GM23338 (cell line): ENCODE results near the gene HOXB6. TPM values are rescaled to one million over a fixed set of nuclear protein-coding genes. Genes with fewer than 3 reads are reported as not detected.

Source experiments
- ATAC-seq: fragments of 200-7000 bp; cut with Tn5 transposase; 3 replicates; pipeline ENCODE4 v1.9.1; 2020
- DNase-seq: peaks from one replicate; pipeline ENCODE4 v3.0.0-alpha.2; 2015; ENCODE audit warnings: low spot score
- H2AFZ ChIP-seq: fragments of 200-600 bp; sonication (generic); 2 replicates; pipeline ENCODE4 v1.8.0; 2016; ENCODE audit warnings: antibody characterized with exemption, mild to moderate bottlenecking, moderate library complexity
- H3F3A ChIP-seq: fragments of 200-600 bp; sonication (generic); replicated peaks from 2 replicates; pipeline ENCODE4 v1.8.0; 2017; ENCODE audit warnings: antibody characterized with exemption, mixed run types, low read depth
- H3K27ac ChIP-seq: fragments of 200-600 bp; sonication (generic); 2 replicates; pipeline ENCODE4 v1.6.1; 2016; ENCODE audit warnings: low read depth
- H3K27me3 ChIP-seq: fragments of 200-600 bp; sonication (generic); 2 replicates; pipeline ENCODE4 v1.8.0; 2016; ENCODE audit warnings: mild to moderate bottlenecking, mixed run types, moderate library complexity; ENCODE audit not compliant: insufficient read depth
- H3K36me3 ChIP-seq: fragments of 200-600 bp; sonication (generic); 2 replicates; pipeline ENCODE4 v1.8.0; 2016; ENCODE audit warnings: mild to moderate bottlenecking; ENCODE audit not compliant: insufficient read depth
- H3K4me1 ChIP-seq: fragments of 200-600 bp; sonication (generic); 2 replicates; pipeline ENCODE4 v1.8.0; 2016; ENCODE audit warnings: mild to moderate bottlenecking, moderate library complexity; ENCODE audit not compliant: insufficient read depth
- H3K4me2 ChIP-seq: fragments of 200-600 bp; sonication (generic); 2 replicates; pipeline ENCODE4 v1.7.1; 2017; ENCODE audit warnings: mixed run types
- H3K4me3 ChIP-seq: fragments of 200-600 bp; sonication (generic); 2 replicates; pipeline ENCODE4 v1.6.1; 2016; ENCODE audit warnings: mixed run types
- H3K79me2 ChIP-seq: fragments of 200-600 bp; sonication (generic); replicated peaks from 2 replicates; pipeline ENCODE4 v1.8.0; 2017; ENCODE audit warnings: mild to moderate bottlenecking; ENCODE audit not compliant: insufficient read depth
- H3K9me2 ChIP-seq: fragments of 200-600 bp; sonication (generic); 2 replicates; pipeline ENCODE4 v1.8.0; 2017; ENCODE audit not compliant: insufficient read depth
- H4K20me1 ChIP-seq: fragments of 200-600 bp; sonication (generic); replicated peaks from 2 replicates; pipeline ENCODE4 v1.8.0; 2017; ENCODE audit warnings: mild to moderate bottlenecking; ENCODE audit not compliant: insufficient read depth
- H3K27ac Mint-ChIP-seq: 2 replicates; pipeline ENCODE4 v1.8.0; 2020; ENCODE audit warnings: inconsistent platforms, mild to moderate bottlenecking, moderate library complexity, mixed read lengths
- H3K27me3 Mint-ChIP-seq: 3 replicates; pipeline ENCODE4 v1.8.0; 2022; ENCODE audit warnings: low read depth, mild to moderate bottlenecking, moderate library complexity, mixed read lengths, inconsistent platforms; ENCODE audit not compliant: insufficient read depth, poor library complexity
- H3K36me3 Mint-ChIP-seq: 3 replicates; pipeline ENCODE4 v1.8.0; 2021; ENCODE audit warnings: low read depth, mild to moderate bottlenecking, inconsistent platforms, moderate library complexity, mixed read lengths
- H3K4me1 Mint-ChIP-seq: 3 replicates; pipeline ENCODE4 v1.8.0; 2020; ENCODE audit warnings: mild to moderate bottlenecking, inconsistent platforms, mixed read lengths
- H3K4me3 Mint-ChIP-seq: 3 replicates; pipeline ENCODE4 v1.8.0; 2021; ENCODE audit warnings: moderate library complexity, mild to moderate bottlenecking, inconsistent platforms, mixed read lengths
- H3K9me3 Mint-ChIP-seq: 3 replicates; pipeline ENCODE4 v1.8.0; 2020; ENCODE audit warnings: moderate library complexity, mild to moderate bottlenecking, inconsistent platforms, mixed read lengths
- CREB1 ChIP-seq: fragments of 250-450 bp; sonication (Bioruptor Pico); IDR thresholded peaks from 2 replicates; pipeline ENCODE4 v1.5.0; 2020; ENCODE audit warnings: low read depth, mild to moderate bottlenecking, moderate library complexity
- EZH2 ChIP-seq: fragments of 200-600 bp; sonication (generic); IDR thresholded peaks from one replicate; pipeline ENCODE4 v1.8.0; 2017; ENCODE audit warnings: antibody characterized with exemption, mild to moderate bottlenecking, low read depth; ENCODE audit not compliant: unreplicated experiment
- EZH2phosphoT487 ChIP-seq: fragments of 200-600 bp; sonication (generic); IDR thresholded peaks from one replicate; pipeline ENCODE4 v1.8.1; 2018; ENCODE audit warnings: antibody characterized with exemption; ENCODE audit not compliant: unreplicated experiment
- NANOG ChIP-seq: IDR thresholded peaks from 2 replicates; pipeline ENCODE4 v1.6.1; 2016; ENCODE audit warnings: antibody characterized with exemption, borderline replicate concordance
- REST ChIP-seq: IDR thresholded peaks from one replicate; pipeline ENCODE4 v1.6.1; 2018; ENCODE audit warnings: antibody characterized with exemption; ENCODE audit not compliant: unreplicated experiment
- STAT1 ChIP-seq: IDR thresholded peaks from one replicate; pipeline ENCODE4 v1.6.1; 2016; ENCODE audit warnings: antibody characterized with exemption; ENCODE audit not compliant: unreplicated experiment
- ZNF114 ChIP-seq: fragments of 250-450 bp; sonication (Bioruptor Pico); IDR thresholded peaks from 2 replicates; pipeline ENCODE4 v1.5.0; 2020; ENCODE audit warnings: mild to moderate bottlenecking, moderate library complexity
- polyA plus RNA-seq: library from polyadenylated mRNA; unstranded; fragments of >200 nt; fragmentation: Nextera tagmentation; extraction: Ambion mirVana; gene quantifications from 2 replicates; pipeline ENCODE4 v1.2.1, GENCODE V29; 2016
- total RNA-seq: library from RNA; depleted of rRNA; stranded (reverse); fragments of >200 nt; shearing (Covaris generic); gene quantifications from 2 replicates; pipeline ENCODE4 v1.2.3, GENCODE V29; 2014
- TF ChIP-seq, protein P1 (sequence below): IDR thresholded peaks from 2 replicates; pipeline ENCODE4 v1.6.1; 2016; ENCODE audit warnings: antibody characterized with exemption

HOXB6 gene
- total and polyA plus RNA-seq, 2 experiments from 2014 or later, result not detected

DNA sequence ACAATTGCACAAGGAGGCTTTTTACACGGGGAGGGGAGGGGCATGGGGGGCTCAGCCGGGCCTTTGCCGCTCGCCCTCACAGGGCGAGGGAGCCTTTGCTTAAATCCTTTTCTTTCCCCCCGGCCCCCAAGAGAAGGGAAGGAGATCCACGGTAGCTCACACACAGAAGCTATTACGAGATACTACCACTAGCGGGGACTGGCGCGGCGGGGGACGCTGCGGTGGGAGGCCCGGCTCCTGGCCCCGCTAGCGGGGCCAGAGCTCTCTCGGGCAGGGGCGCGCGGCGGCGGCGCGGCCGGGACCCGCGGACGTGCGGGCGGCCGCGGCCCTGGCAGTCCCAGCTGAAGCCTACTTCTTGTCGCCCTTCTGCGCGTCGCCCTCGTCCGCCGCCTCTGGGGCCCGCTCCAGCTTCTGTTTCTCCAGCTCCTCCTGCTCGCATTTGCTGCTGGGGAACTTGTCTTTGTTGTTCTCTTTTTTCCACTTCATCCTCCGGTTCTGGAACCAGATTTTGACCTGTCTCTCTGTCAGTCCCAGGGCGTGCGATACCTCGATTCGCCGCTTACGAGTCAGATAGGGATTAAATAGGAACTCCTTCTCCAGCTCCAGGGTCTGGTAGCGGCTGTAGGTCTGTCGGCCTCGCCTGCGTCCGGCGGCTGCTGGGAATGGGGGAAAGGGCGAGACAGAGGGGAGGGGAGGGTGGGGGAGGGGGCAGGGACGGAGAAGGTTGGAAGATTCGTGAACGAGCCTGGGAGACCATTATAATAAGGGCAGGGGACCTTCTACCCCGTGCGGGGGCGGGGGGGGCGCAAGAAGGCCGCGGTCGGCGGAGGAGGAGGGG is 8.3 kb upstream of the HOXB6 start (continued):
- TF ChIP-seq, protein P1, sequence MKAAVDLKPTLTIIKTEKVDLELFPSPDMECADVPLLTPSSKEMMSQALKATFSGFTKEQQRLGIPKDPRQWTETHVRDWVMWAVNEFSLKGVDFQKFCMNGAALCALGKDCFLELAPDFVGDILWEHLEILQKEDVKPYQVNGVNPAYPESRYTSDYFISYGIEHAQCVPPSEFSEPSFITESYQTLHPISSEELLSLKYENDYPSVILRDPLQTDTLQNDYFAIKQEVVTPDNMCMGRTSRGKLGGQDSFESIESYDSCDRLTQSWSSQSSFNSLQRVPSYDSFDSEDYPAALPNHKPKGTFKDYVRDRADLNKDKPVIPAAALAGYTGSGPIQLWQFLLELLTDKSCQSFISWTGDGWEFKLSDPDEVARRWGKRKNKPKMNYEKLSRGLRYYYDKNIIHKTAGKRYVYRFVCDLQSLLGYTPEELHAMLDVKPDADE, result no peak
- peak; percentile 46 for TF ChIP-seq EZH2phosphoT487
- no peak for TF ChIP-seq ZNF114 (CRISPR knock-in tag)
- TF ChIP-seq CREB1 (CRISPR knock-in tag), result no peak
- TF ChIP-seq NANOG, result no peak
- no peak for TF ChIP-seq REST
- TF ChIP-seq STAT1, result no peak

DNA sequence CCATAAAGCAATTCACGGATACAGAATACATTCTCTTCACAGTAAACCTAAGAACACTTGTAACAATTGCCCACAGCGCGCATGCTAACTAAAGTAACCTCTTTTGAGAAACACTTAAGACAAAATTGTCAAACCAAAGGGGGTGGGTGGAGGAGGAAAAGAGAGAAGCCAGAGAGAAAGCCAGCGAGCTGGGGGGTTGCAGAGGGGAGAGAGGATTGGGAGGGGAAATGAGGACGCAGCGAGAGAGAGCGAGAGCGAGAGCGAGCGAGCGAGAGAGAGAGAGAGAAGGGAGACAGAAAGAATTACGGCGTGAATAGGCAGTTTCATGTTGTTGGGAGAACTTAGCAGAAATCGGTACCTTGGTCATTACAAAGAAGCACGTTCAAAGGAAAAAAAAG is 7.7 kb upstream of the HOXB6 start:
- no peak overlapping the region for H3K4me3 ChIP-seq
- peaks cover 38% of the 10 kb centered on the region for H3F3A ChIP-seq
- peak overlapping the region; percentile 60 for H3K4me2 ChIP-seq
- peaks cover 99% of the 10 kb centered on the region for H3K27me3 Mint-ChIP-seq
- peak; percentile 100 for TF ChIP-seq EZH2
- TF ChIP-seq REST, result no peak
- TF ChIP-seq CREB1 (CRISPR knock-in tag), result no peak
- peak; percentile 58 for TF ChIP-seq EZH2phosphoT487
- peaks cover 7% of the 10 kb centered on the region; the same call in 2 of the 3 replicates for H3K9me3 Mint-ChIP-seq
- no peak overlapping the region for H3K27ac ChIP-seq
- H3K36me3 ChIP-seq, result no peaks in the 10 kb centered on the region
- no peaks in the 10 kb centered on the region for H3K79me2 ChIP-seq
- H3K4me1 ChIP-seq, result peaks cover 37% of the 10 kb centered on the region; the same call in 1 of the 2 replicates
- H4K20me1 ChIP-seq, result peaks cover 53% of the 10 kb centered on the region
- ATAC-seq (no peak), DNase-seq (no peak)
- no peaks in the 10 kb centered on the region for H3K9me2 ChIP-seq
- H3K27me3 ChIP-seq, result peaks cover 100% of the 10 kb centered on the region
- H3K4me1 Mint-ChIP-seq, result peaks cover 24% of the 10 kb centered on the region
- H3K36me3 Mint-ChIP-seq, result no peaks in the 10 kb centered on the region; the same call in 2 of the 3 replicates
- no peak overlapping the region for H3K27ac Mint-ChIP-seq
- no peak overlapping the region; the same call in 1 of the 2 replicates for H2AFZ ChIP-seq
- peak overlapping the region; percentile 2; the same call in 1 of the 3 replicates for H3K4me3 Mint-ChIP-seq
